Tibial nerve (tissue), 4 donors: ENCODE data around the gene LHFPL3. TPM values are rescaled to one million over a fixed set of nuclear protein-coding genes. Genes with fewer than 3 reads are reported as not detected.
"Not testable (repeated sequence)": the region's sequence is repeated elsewhere in the genome, so short reads cannot be mapped to it uniquely, and the experiment has no call there.

ENCODE experiments used
- DNase-seq, 2 donors: peaks; one replicate each; pipeline ENCODE4 v3.0.0-alpha.2; 2019; ENCODE audit warnings: low spot score in 2 of 2
- H3K27ac ChIP-seq, 4 donors: fragments of 200-600 bp; sonication (generic) in 3 of 4; one replicate each; pipeline ENCODE4 v1.5.1; 2017 to 2019; ENCODE audit warnings: mild to moderate bottlenecking in 1 of 4
- H3K27me3 ChIP-seq, 2 donors: fragments of 200-600 bp; sonication (generic) in 1 of 2; one replicate each; pipeline versions ENCODE4 v1.5.1 to v1.6.0; 2017 to 2019
- H3K36me3 ChIP-seq, 3 donors: fragments of 200-600 bp; sonication (generic); one replicate each; pipeline ENCODE4 v1.5.1; 2018 to 2019
- H3K4me1 ChIP-seq, 4 donors: fragments of 200-600 bp; sonication (generic) in 3 of 4; one replicate each; pipeline ENCODE4 v1.5.1; 2017 to 2019
- H3K4me3 ChIP-seq, 4 donors: fragments of 200-600 bp; sonication (generic) in 3 of 4; one replicate each; pipeline ENCODE4 v1.5.1; 2017 to 2019; ENCODE audit warnings: mild to moderate bottlenecking in 1 of 4, moderate library complexity in 1 of 4
- H3K9me3 ChIP-seq, 4 donors: fragments of 200-600 bp; sonication (generic) in 3 of 4; one replicate each; pipeline ENCODE4 v1.5.1; 2017 to 2019
- CTCF ChIP-seq, 5 experiments: fragments of 200-600 bp in 3 of 5; fragments of 450-650 bp in 2 of 5; sonication (generic) in 3 of 5; IDR thresholded peaks; one replicate each; pipeline ENCODE4 v1.5.1; 2016 to 2019; ENCODE audit warnings: antibody characterized with exemption in 5 of 5, mild to moderate bottlenecking in 3 of 5, moderate library complexity in 2 of 5
- EP300 ChIP-seq, 2 donors: sonication (generic); formaldehyde crosslinking; IDR thresholded peaks; one replicate each; pipeline ENCODE4 v1.6.1; 2017; ENCODE audit warnings: antibody characterized with exemption in 2 of 2, mild to moderate bottlenecking in 1 of 2
- POLR2A ChIP-seq, 2 donors: fragments of 450-650 bp; IDR thresholded peaks; one replicate each; pipeline ENCODE4 v1.6.1; 2017; ENCODE audit warnings: antibody characterized with exemption in 2 of 2, mild to moderate bottlenecking in 2 of 2, moderate library complexity in 2 of 2
- WGBS, 2 donors: methylation state at CpG; one replicate each; pipeline ENCODE4 v1.1.5; 2018; 5-methylcytosine and 5-hydroxymethylcytosine counted together
- total RNA-seq, 4 donors: library from RNA; depleted of rRNA; stranded (reverse); fragments of >200 nt; gene quantifications; one replicate each; pipeline ENCODE4 v1.1.0, GENCODE V29; 2016

The LHFPL3 gene
- total RNA-seq, 4 donors from 2014 or later: not detected

- Histone ChIP-seq H3K4me3 (no peak overlapping the region), H3K27ac (no peak overlapping the region), H3K9me3 (peaks cover 0 to 5% (median 0%) of the 10 kb centered on the region in 4 donors), H3K27me3 (no peaks in the 10 kb centered on the region), H3K4me1 (no peaks in the 10 kb centered on the region), H3K36me3 (no peaks in the 10 kb centered on the region)
- TF ChIP-seq CTCF (IDR thresholded peaks at IDR 0.05): no peak
- no peak for TF ChIP-seq POLR2A (IDR thresholded peaks at IDR 0.05)
- no peak for TF ChIP-seq EP300 (IDR thresholded peaks at IDR 0.05)
- DNase-seq: no peak
Measured at GRCh38 chr7:104695563-104695962, 367.2 kb downstream of the LHFPL3 start.

GRCh38 chr7:104700336-104700735 is 371.9 kb downstream of the LHFPL3 start:
- no peaks in the 10 kb centered on the region for H3K9me3 ChIP-seq
- H3K27me3 ChIP-seq: no peaks in the 10 kb centered on the region
- no peak for DNase-seq
- H3K36me3 ChIP-seq: no peaks in the 10 kb centered on the region
- H3K4me1 ChIP-seq: no peaks in the 10 kb centered on the region
- no peak overlapping the region for H3K27ac ChIP-seq
- TF ChIP-seq CTCF (IDR thresholded peaks at IDR 0.05) (no peak), POLR2A (IDR thresholded peaks at IDR 0.05) (no peak), EP300 (IDR thresholded peaks at IDR 0.05) (no peak)
- H3K4me3 ChIP-seq: no peak overlapping the region
- WGBS, 2 donors: 76 to 86% methylated on average over 1 of the region's 1 CpG

GRCh38 chr7:104721027-104721426 is 392.6 kb downstream of the LHFPL3 start:
- not testable (repeated sequence) for DNase-seq, H3K4me3 ChIP-seq, H3K9me3 ChIP-seq, H3K36me3 ChIP-seq, H3K4me1 ChIP-seq, H3K27me3 ChIP-seq, H3K27ac ChIP-seq
- WGBS, 2 donors: 94% methylated on average over 2 of the region's 2 CpGs

- no peaks in the 10 kb centered on the region for H3K9me3 ChIP-seq
- no peak overlapping the region for H3K4me3 ChIP-seq
- H3K27ac ChIP-seq: no peak overlapping the region
- 33 to 50% methylated on average over 2 of the region's 2 CpGs for WGBS, 2 donors
- DNase-seq: no peak
- H3K27me3 ChIP-seq: no peaks in the 10 kb centered on the region
- no peaks in the 10 kb centered on the region for H3K4me1 ChIP-seq
- H3K36me3 ChIP-seq: no peaks in the 10 kb centered on the region
- TF ChIP-seq CTCF (IDR thresholded peaks at IDR 0.05): no peak
- no peak for TF ChIP-seq EP300 (IDR thresholded peaks at IDR 0.05)
- no peak for TF ChIP-seq POLR2A (IDR thresholded peaks at IDR 0.05)
Measured at GRCh38 chr7:104723001-104723400, 394.6 kb downstream of the LHFPL3 start.

GRCh38 chr7:104758504-104758903 is 430.1 kb downstream of the LHFPL3 start:
- TF ChIP-seq EP300 (IDR thresholded peaks at IDR 0.05) (no peak), CTCF (IDR thresholded peaks at IDR 0.05) (no peak), POLR2A (IDR thresholded peaks at IDR 0.05) (no peak)
- 69 to 71% methylated on average over 4 of the region's 4 CpGs for WGBS, 2 donors

GRCh38 chr7:104761892-104762291 is 433.5 kb downstream of the LHFPL3 start:
- H3K4me1 ChIP-seq: no peaks in the 10 kb centered on the region
- WGBS, 2 donors: 61 to 66% methylated on average over 4 of the region's 4 CpGs

More at GRCh38 chr7:104758504-104758903, 430.1 kb downstream of the LHFPL3 start:
- Histone ChIP-seq H3K27me3 (no peaks in the 10 kb centered on the region), H3K4me3 (no peak overlapping the region), H3K9me3 (no peaks in the 10 kb centered on the region), H3K4me1 (no peaks in the 10 kb centered on the region), H3K36me3 (no peaks in the 10 kb centered on the region), H3K27ac (no peak overlapping the region)
- DNase-seq: no peak

More at GRCh38 chr7:104761892-104762291, 433.5 kb downstream of the LHFPL3 start:
- no peak overlapping the region for H3K27ac ChIP-seq
- no peaks in the 10 kb centered on the region for H3K36me3 ChIP-seq
- no peak for DNase-seq
- no peak overlapping the region for H3K4me3 ChIP-seq
- no peaks in the 10 kb centered on the region for H3K9me3 ChIP-seq
- TF ChIP-seq EP300 (IDR thresholded peaks at IDR 0.05): no peak
- TF ChIP-seq POLR2A (IDR thresholded peaks at IDR 0.05): no peak
- TF ChIP-seq CTCF (IDR thresholded peaks at IDR 0.05): no peak
- no peaks in the 10 kb centered on the region for H3K27me3 ChIP-seq
